Lower leg skin (tissue), 3 donors: ENCODE measurements around the gene PDCD1.

Experiments
- POLR2A ChIP-seq, 2 donors: fragments of 450-650 bp; IDR thresholded peaks; one replicate each; pipeline ENCODE4 v1.6.1; 2016 to 2017; ENCODE audit warnings: antibody characterized with exemption in 2 of 2, mild to moderate bottlenecking in 1 of 2, moderate library complexity in 1 of 2
- TF ChIP-seq, protein P1 (sequence below), 3 donors: fragments of 450-650 bp; IDR thresholded peaks; one replicate each; pipeline ENCODE4 v1.5.1; 2016; ENCODE audit warnings: antibody characterized with exemption in 3 of 3, mild to moderate bottlenecking in 3 of 3, moderate library complexity in 2 of 3

DNA sequence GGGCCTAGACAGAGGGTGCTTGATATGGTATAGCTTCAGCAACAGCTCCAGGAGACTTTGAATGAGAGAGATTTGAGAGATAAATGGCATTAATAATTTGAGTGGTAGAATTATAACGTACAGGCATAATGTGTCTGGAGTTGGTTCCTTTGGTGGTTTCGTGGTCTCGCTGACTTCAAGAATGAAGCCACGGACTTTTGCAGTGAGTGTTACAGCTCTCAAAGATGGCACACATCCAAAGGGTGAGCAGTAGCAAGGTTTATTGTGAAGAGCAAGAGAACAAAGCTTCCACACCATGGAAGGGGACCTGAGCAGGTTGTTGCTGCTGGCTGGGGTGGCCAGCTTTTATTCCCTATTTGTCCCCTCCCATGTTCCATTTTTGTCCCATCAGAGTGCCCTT is 23.1 kb downstream of the PDCD1 start:
- TF ChIP-seq POLR2A (IDR thresholded peaks at IDR 0.05): no peak
- TF ChIP-seq, protein P1, sequence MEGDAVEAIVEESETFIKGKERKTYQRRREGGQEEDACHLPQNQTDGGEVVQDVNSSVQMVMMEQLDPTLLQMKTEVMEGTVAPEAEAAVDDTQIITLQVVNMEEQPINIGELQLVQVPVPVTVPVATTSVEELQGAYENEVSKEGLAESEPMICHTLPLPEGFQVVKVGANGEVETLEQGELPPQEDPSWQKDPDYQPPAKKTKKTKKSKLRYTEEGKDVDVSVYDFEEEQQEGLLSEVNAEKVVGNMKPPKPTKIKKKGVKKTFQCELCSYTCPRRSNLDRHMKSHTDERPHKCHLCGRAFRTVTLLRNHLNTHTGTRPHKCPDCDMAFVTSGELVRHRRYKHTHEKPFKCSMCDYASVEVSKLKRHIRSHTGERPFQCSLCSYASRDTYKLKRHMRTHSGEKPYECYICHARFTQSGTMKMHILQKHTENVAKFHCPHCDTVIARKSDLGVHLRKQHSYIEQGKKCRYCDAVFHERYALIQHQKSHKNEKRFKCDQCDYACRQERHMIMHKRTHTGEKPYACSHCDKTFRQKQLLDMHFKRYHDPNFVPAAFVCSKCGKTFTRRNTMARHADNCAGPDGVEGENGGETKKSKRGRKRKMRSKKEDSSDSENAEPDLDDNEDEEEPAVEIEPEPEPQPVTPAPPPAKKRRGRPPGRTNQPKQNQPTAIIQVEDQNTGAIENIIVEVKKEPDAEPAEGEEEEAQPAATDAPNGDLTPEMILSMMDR (IDR thresholded peaks at IDR 0.05): no peak
